Natural killer cell treated with Interleukin-12 subunit alpha and Interleukin-12 subunit beta and Interleukin-15 and Interleukin-18, amount 100 ng/mL, for 72 hours (primary cell): Measurements from ENCODE around the gene CDC42EP1. TPM values are rescaled to one million over a fixed set of nuclear protein-coding genes. Genes with fewer than 3 reads are reported as not detected.
"Not testable (repeated sequence)": the region's sequence is repeated elsewhere in the genome, so short reads cannot be mapped to it uniquely, and the experiment has no call there.

ENCODE experiments used
- ATAC-seq, 2 donors: fragments of 150-1000 bp; cut with Tn5 transposase in 1 of 2; sonication (Bioruptor Pico), chemical (Tn5 transposase) in 1 of 2; 2 replicates each; pipeline ENCODE4 v1.10.0; 2021
- DNase-seq: peaks from one replicate; pipeline ENCODE4 v3.0.0; 2022; ENCODE audit warnings: low spot score
- H3K27ac Mint-ChIP-seq, 2 donors: 1 replicate in 1 of 2; 2 replicates in 1 of 2; pipeline ENCODE4 v1.8.0; 2022; ENCODE audit warnings: mixed read lengths in 2 of 2, mild to moderate bottlenecking in 1 of 2, moderate library complexity in 1 of 2
- H3K27me3 Mint-ChIP-seq, 2 donors: 1 replicate in 1 of 2; 2 replicates in 1 of 2; pipeline ENCODE4 v1.8.0; 2022; ENCODE audit warnings: mixed read lengths in 2 of 2
- H3K36me3 Mint-ChIP-seq: one replicate; pipeline ENCODE4 v1.8.0; 2022; ENCODE audit warnings: mixed read lengths
- H3K4me1 Mint-ChIP-seq, 2 donors: 1 replicate in 1 of 2; 2 replicates in 1 of 2; pipeline ENCODE4 v1.8.0; 2022; ENCODE audit warnings: low read depth in 2 of 2, mixed read lengths in 2 of 2, mild to moderate bottlenecking in 1 of 2
- H3K4me3 Mint-ChIP-seq: one replicate; pipeline ENCODE4 v1.8.0; 2022; ENCODE audit warnings: mixed read lengths
- H3K9me3 Mint-ChIP-seq: 2 replicates; pipeline ENCODE4 v1.8.0; 2022; ENCODE audit warnings: mixed read lengths
- total RNA-seq, 2 donors: library from RNA; stranded (reverse); gene quantifications; one replicate each; pipeline ENCODE4 v1.2.3, GENCODE V29; 2022

The CDC42EP1 gene
- total RNA-seq, 2 donors from 2014 or later, result 1.9 to 3.5 TPM

GRCh38 chr22:37569009-37569920 is 9.0 kb downstream of the CDC42EP1 start:
- Mint-ChIP-seq H3K9me3 (no peaks in the 10 kb centered on the region), H3K27ac (no peak overlapping the region), H3K36me3 (no peaks in the 10 kb centered on the region), H3K4me3 (no peak overlapping the region), H3K4me1 (peaks cover 16 to 18% of the 10 kb centered on the region in 2 donors), H3K27me3 (no peaks in the 10 kb centered on the region)
- ATAC-seq (no peak), DNase-seq (no peak)

- H3K36me3 Mint-ChIP-seq, result no peaks in the 10 kb centered on the region
- H3K27ac Mint-ChIP-seq, result no peak overlapping the region
- ATAC-seq, result no peak
- no peak overlapping the region for H3K4me3 Mint-ChIP-seq
- H3K4me1 Mint-ChIP-seq, result peaks cover 20 to 22% of the 10 kb centered on the region in 2 donors
- DNase-seq, result no peak
- H3K9me3 Mint-ChIP-seq, result no peaks in the 10 kb centered on the region
- H3K27me3 Mint-ChIP-seq, result no peaks in the 10 kb centered on the region
Measured at GRCh38 chr22:37569921-37570660, 9.8 kb downstream of the CDC42EP1 start.

GRCh38 chr22:37570661-37570976 is 10.3 kb downstream of the CDC42EP1 start:
- ATAC-seq, result no peak
- Mint-ChIP-seq H3K27ac (no peak overlapping the region), H3K36me3 (no peaks in the 10 kb centered on the region), H3K4me3 (no peak overlapping the region), H3K4me1 (peaks cover 20 to 21% of the 10 kb centered on the region in 2 donors), H3K9me3 (no peaks in the 10 kb centered on the region), H3K27me3 (no peaks in the 10 kb centered on the region)
- DNase-seq, result no peak

- no peaks in the 10 kb centered on the region for H3K36me3 Mint-ChIP-seq
- no peak for ATAC-seq
- no peaks in the 10 kb centered on the region for H3K9me3 Mint-ChIP-seq
- H3K27ac Mint-ChIP-seq, result peak overlapping the region in 1 of 2 donors; percentile 28
- no peak overlapping the region for H3K4me3 Mint-ChIP-seq
- H3K4me1 Mint-ChIP-seq, result peaks cover 13 to 15% of the 10 kb centered on the region in 2 donors
- no peak for DNase-seq
- no peaks in the 10 kb centered on the region for H3K27me3 Mint-ChIP-seq
Measured at GRCh38 chr22:37571258-37571991, 11.1 kb downstream of the CDC42EP1 start.

DNA sequence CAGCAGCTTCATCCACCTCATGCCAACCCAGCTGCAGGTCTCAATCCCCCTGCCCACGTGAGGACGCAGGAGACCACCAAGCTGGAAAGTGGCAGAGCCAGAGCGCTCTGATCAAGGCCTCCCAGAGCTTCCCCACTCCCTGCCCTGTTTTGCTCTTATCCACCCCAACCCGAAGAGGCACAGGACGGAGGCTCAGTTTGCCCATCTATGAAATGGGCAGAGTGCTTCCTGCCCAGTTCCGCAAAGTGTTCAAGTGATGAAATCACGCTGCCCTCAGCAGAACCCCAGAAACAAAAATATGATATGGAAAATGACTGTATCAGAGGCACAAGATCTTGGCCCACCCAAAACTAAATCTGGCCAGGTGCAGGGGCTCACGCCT is 11.7 kb downstream of the CDC42EP1 start:
- peak overlapping the region in 1 of 2 donors; percentile 28 for H3K27ac Mint-ChIP-seq
- DNase-seq, result no peak
- H3K4me1 Mint-ChIP-seq, result peaks cover 7 to 11% of the 10 kb centered on the region in 2 donors
- no peak for ATAC-seq
- H3K4me3 Mint-ChIP-seq, result no peak overlapping the region
- no peaks in the 10 kb centered on the region for H3K9me3 Mint-ChIP-seq
- H3K27me3 Mint-ChIP-seq, result no peaks in the 10 kb centered on the region
- H3K36me3 Mint-ChIP-seq, result no peaks in the 10 kb centered on the region

- Mint-ChIP-seq H3K27me3 (peaks cover 4 to 5% of the 10 kb centered on the region in 2 donors), H3K4me1 (peaks cover 16 to 18% of the 10 kb centered on the region in 2 donors), H3K36me3 (no peaks in the 10 kb centered on the region)
Measured at GRCh38 chr22:37575490-37576003, 15.3 kb downstream of the CDC42EP1 start.

DNA sequence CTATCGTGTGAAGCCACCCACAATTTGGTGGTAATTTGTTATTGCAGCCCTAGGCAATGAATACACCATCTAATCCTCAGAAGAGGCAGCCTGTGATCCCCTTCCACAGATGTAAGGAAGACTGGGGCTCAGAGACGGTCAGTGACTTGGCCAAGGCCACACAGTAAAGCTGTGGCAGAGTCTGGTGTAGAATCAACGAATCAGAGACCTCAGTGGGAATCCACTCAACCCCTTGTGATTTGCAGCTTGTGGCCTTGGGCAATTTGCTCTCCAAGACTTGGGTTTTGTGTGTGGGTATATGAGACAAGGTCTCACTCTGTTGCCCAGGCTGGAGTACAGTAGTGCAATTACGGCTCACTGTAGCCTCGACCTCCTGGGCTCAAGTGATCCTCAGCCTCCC is 17.7 kb downstream of the CDC42EP1 start:
- no peak for ATAC-seq
- H3K27ac Mint-ChIP-seq, result no peak overlapping the region
- peaks cover 8 to 12% of the 10 kb centered on the region in 2 donors for H3K27me3 Mint-ChIP-seq
- no peak overlapping the region for H3K4me3 Mint-ChIP-seq
- DNase-seq, result no peak
- H3K9me3 Mint-ChIP-seq, result no peaks in the 10 kb centered on the region
- H3K4me1 Mint-ChIP-seq, result peaks cover 17 to 20% of the 10 kb centered on the region in 2 donors
- no peaks in the 10 kb centered on the region for H3K36me3 Mint-ChIP-seq

More at GRCh38 chr22:37575490-37576003, 15.3 kb downstream of the CDC42EP1 start:
- ATAC-seq (no peak), DNase-seq (no peak)
- H3K27ac Mint-ChIP-seq, result no peak overlapping the region
- H3K9me3 Mint-ChIP-seq, result no peaks in the 10 kb centered on the region
- no peak overlapping the region for H3K4me3 Mint-ChIP-seq

DNA sequence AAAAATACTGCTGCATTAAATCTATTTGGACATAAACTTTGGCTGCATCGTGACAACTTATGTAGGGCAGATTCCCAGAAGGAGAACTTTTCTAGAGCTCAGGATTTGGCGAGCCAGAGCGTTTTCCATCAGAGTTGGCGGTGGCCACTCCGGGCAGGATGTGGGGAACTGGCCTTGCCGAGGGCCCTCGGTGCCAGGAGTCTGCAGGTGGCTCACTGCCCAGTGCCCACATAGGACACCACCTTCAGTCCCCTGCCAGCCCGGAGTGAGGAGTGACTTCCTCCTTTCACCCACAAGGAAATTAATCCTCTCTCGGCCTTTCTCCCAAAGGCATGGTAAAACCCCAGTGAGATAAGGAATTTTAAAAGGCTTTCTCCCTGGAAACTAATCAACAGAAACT is 21.2 kb downstream of the CDC42EP1 start:
- Mint-ChIP-seq H3K9me3 (no peaks in the 10 kb centered on the region), H3K4me1 (peaks cover 13 to 15% of the 10 kb centered on the region in 2 donors), H3K4me3 (no peak overlapping the region), H3K27me3 (peaks cover 12 to 21% of the 10 kb centered on the region in 2 donors), H3K27ac (no peak overlapping the region), H3K36me3 (no peaks in the 10 kb centered on the region)
- ATAC-seq (no peak), DNase-seq (no peak)

GRCh38 chr22:37582526-37582925 is 22.2 kb downstream of the CDC42EP1 start:
- no peak overlapping the region for H3K27ac Mint-ChIP-seq
- ATAC-seq, result no peak
- no peaks in the 10 kb centered on the region for H3K9me3 Mint-ChIP-seq
- no peaks in the 10 kb centered on the region for H3K36me3 Mint-ChIP-seq
- H3K27me3 Mint-ChIP-seq, result peaks cover 10 to 21% of the 10 kb centered on the region in 2 donors
- peaks cover 11 to 12% of the 10 kb centered on the region in 2 donors for H3K4me1 Mint-ChIP-seq
- no peak overlapping the region for H3K4me3 Mint-ChIP-seq
- no peak for DNase-seq

GRCh38 chr22:37588546-37589215 is 28.4 kb downstream of the CDC42EP1 start:
- Mint-ChIP-seq H3K4me1 (peaks cover 11 to 13% of the 10 kb centered on the region in 2 donors), H3K27me3 (peaks cover 7 to 8% of the 10 kb centered on the region in 2 donors), H3K9me3 (no peaks in the 10 kb centered on the region), H3K4me3 (no peak overlapping the region), H3K27ac (no peak overlapping the region), H3K36me3 (no peaks in the 10 kb centered on the region)
- ATAC-seq (no peak), DNase-seq (no peak)

DNA sequence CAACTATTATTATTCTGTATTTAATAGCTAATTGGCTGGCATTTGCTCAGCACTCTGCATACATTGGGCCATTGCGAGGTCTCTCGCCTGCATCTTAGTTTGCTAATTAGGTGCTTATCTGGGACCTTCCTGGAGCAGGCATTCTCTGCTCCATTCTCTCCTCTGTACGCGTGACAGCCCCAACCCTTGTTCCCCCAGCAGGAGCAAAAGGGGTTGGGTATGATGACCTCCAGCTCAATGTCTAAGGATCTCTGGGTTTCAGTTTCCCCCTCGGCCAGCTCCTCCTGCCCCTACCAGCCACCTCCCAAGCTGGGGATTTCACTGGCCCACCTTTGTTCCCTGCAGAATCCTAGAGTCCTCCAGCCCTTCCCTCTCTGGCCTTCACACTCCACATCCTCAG is 29.4 kb downstream of the CDC42EP1 start:
- DNase-seq (no peak), ATAC-seq (no peak)
- Mint-ChIP-seq H3K4me3 (no peak overlapping the region), H3K36me3 (no peaks in the 10 kb centered on the region), H3K9me3 (no peaks in the 10 kb centered on the region), H3K27ac (no peak overlapping the region), H3K4me1 (peaks cover 11 to 13% of the 10 kb centered on the region in 2 donors), H3K27me3 (peaks cover 7 to 8% of the 10 kb centered on the region in 2 donors)

DNA sequence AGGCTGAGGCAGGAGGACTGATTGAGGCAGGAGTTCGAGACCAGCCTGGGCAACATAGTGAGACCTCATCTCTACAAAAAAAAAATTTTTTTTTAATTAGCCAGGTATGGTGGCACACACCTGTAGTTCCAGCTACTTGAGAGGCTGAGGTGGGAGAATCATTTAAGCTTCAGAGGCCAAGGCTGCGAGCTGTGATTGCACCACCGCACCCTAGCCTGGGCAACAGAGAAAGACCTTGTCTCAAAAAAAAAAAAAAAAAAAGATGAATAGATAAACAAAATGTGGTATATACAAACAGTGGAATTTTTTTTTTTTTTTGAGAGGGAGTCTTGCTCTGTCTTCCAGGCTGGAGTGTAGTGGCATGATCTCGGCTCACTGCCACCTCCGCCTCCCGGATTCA is 30.8 kb downstream of the CDC42EP1 start:
- H3K27me3 Mint-ChIP-seq, H3K9me3 Mint-ChIP-seq, H3K4me3 Mint-ChIP-seq, ATAC-seq, H3K36me3 Mint-ChIP-seq, H3K27ac Mint-ChIP-seq, DNase-seq: not testable (repeated sequence)
- H3K4me1 Mint-ChIP-seq, result peaks cover 11 to 13% of the 10 kb centered on the region in 2 donors

DNA sequence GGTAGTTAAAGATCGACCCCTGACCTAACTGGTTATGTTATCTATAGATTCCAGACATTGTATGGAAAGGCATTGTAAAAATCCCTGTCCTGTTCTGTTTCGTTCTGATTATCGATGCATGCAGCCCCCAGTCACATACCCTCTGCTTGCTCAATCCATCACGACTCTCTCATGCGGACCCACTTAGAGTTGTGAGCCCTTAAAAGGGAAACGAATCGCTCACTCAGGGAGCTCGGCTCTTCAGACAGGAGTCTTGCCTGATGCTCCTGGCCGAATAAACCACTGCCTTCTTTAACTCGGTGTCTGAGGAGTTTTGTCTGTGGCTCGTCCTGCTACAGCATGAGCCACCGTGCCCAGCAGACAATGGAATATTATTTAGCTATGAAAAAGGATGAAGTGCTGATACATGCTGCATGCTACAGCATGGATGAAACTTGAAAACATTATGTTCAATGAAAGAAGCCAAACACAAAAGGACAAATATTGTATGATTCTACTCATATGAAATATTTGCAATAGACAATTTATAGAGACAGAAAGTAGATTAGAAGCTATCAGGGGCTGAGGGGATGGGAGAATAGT is 31.6 kb downstream of the CDC42EP1 start:
- DNase-seq, result no peak
- H3K4me3 Mint-ChIP-seq, result peak overlapping the region; percentile 75
- no peaks in the 10 kb centered on the region for H3K9me3 Mint-ChIP-seq
- H3K27me3 Mint-ChIP-seq, result peaks cover 0 to 5% of the 10 kb centered on the region in 2 donors
- ATAC-seq, result no peak
- peak overlapping the region; percentile 43 to 66 for H3K27ac Mint-ChIP-seq
- H3K4me1 Mint-ChIP-seq, result peaks cover 11 to 13% of the 10 kb centered on the region in 2 donors
- no peaks in the 10 kb centered on the region for H3K36me3 Mint-ChIP-seq
